ENCODE data around the gene RARG.
"Not testable (repeated sequence)": the region's sequence is repeated elsewhere in the genome, so short reads cannot be mapped to it uniquely, and the experiment has no call there.

Gene RARG

GRCh38 chr12:53205747-53206419 lies 26.1 kb downstream of the RARG start:
- no peak for FAIRE-seq

- FAIRE-seq = no peak
Observed at GRCh38 chr12:53204351-53204750, 27.7 kb downstream of the RARG start.

- not testable (repeated sequence) for FAIRE-seq
Observed at GRCh38 chr12:53202316-53202715, 29.7 kb downstream of the RARG start.

- no peak for FAIRE-seq
Observed at GRCh38 chr12:53201639-53202038, 30.4 kb downstream of the RARG start.

- FAIRE-seq = no peak
Observed at GRCh38 chr12:53201177-53201541, 30.9 kb downstream of the RARG start.

GRCh38 chr12:53200458-53201176 lies 31.4 kb downstream of the RARG start:
- no peak for FAIRE-seq

GRCh38 chr12:53200107-53200457 lies 31.9 kb downstream of the RARG start:
- FAIRE-seq = no peak

GRCh38 chr12:53199700-53200099 lies 32.3 kb downstream of the RARG start:
- no peak for FAIRE-seq

GRCh38 chr12:53198486-53199110 lies 33.4 kb downstream of the RARG start:
- FAIRE-seq = no peak

- no peak for FAIRE-seq
Observed at GRCh38 chr12:53197011-53197640, 34.9 kb downstream of the RARG start.

- no peak for FAIRE-seq
Observed at GRCh38 chr12:53196486-53196885, 35.5 kb downstream of the RARG start.

GRCh38 chr12:53195516-53196420 lies 36.2 kb downstream of the RARG start:
- FAIRE-seq = no peak

GRCh38 chr12:53194973-53195372 lies 37.0 kb downstream of the RARG start:
- FAIRE-seq = no peak

- FAIRE-seq = no peak
Observed at GRCh38 chr12:53193985-53194716, 37.9 kb downstream of the RARG start.

- no peak for FAIRE-seq
Observed at GRCh38 chr12:53193040-53193439, 39.0 kb downstream of the RARG start.

- no peak for FAIRE-seq
Observed at GRCh38 chr12:53192531-53193021, 39.4 kb downstream of the RARG start.

- FAIRE-seq = no peak
Observed at GRCh38 chr12:53191885-53192530, 40.0 kb downstream of the RARG start.

GRCh38 chr12:53191096-53191884 lies 40.7 kb downstream of the RARG start:
- FAIRE-seq = no peak

GRCh38 chr12:53190108-53190729 lies 41.8 kb downstream of the RARG start:
- FAIRE-seq = no peak

All from islet of Langerhans (tissue), 1 donor.